GM23338 (cell line): ENCODE data around the gene RSPO3. TPM values are rescaled to one million over a fixed set of nuclear protein-coding genes. Genes with fewer than 3 reads are reported as not detected.

Experiments used
- ATAC-seq: fragments of 200-7000 bp; cut with Tn5 transposase; 3 replicates; pipeline ENCODE4 v1.9.1; 2020
- DNase-seq: peaks from one replicate; pipeline ENCODE4 v3.0.0-alpha.2; 2015; ENCODE audit warnings: low spot score
- H2AFZ ChIP-seq: fragments of 200-600 bp; sonication (generic); 2 replicates; pipeline ENCODE4 v1.8.0; 2016; ENCODE audit warnings: antibody characterized with exemption, mild to moderate bottlenecking, moderate library complexity
- H3F3A ChIP-seq: fragments of 200-600 bp; sonication (generic); replicated peaks from 2 replicates; pipeline ENCODE4 v1.8.0; 2017; ENCODE audit warnings: antibody characterized with exemption, mixed run types, low read depth
- H3K27ac ChIP-seq: fragments of 200-600 bp; sonication (generic); 2 replicates; pipeline ENCODE4 v1.6.1; 2016; ENCODE audit warnings: low read depth
- H3K27me3 ChIP-seq: fragments of 200-600 bp; sonication (generic); 2 replicates; pipeline ENCODE4 v1.8.0; 2016; ENCODE audit warnings: mild to moderate bottlenecking, mixed run types, moderate library complexity; ENCODE audit not compliant: insufficient read depth
- H3K36me3 ChIP-seq: fragments of 200-600 bp; sonication (generic); 2 replicates; pipeline ENCODE4 v1.8.0; 2016; ENCODE audit warnings: mild to moderate bottlenecking; ENCODE audit not compliant: insufficient read depth
- H3K4me1 ChIP-seq: fragments of 200-600 bp; sonication (generic); 2 replicates; pipeline ENCODE4 v1.8.0; 2016; ENCODE audit warnings: mild to moderate bottlenecking, moderate library complexity; ENCODE audit not compliant: insufficient read depth
- H3K4me2 ChIP-seq: fragments of 200-600 bp; sonication (generic); 2 replicates; pipeline ENCODE4 v1.7.1; 2017; ENCODE audit warnings: mixed run types
- H3K4me3 ChIP-seq: fragments of 200-600 bp; sonication (generic); 2 replicates; pipeline ENCODE4 v1.6.1; 2016; ENCODE audit warnings: mixed run types
- H3K79me2 ChIP-seq: fragments of 200-600 bp; sonication (generic); replicated peaks from 2 replicates; pipeline ENCODE4 v1.8.0; 2017; ENCODE audit warnings: mild to moderate bottlenecking; ENCODE audit not compliant: insufficient read depth
- H3K9me2 ChIP-seq: fragments of 200-600 bp; sonication (generic); 2 replicates; pipeline ENCODE4 v1.8.0; 2017; ENCODE audit not compliant: insufficient read depth
- H4K20me1 ChIP-seq: fragments of 200-600 bp; sonication (generic); replicated peaks from 2 replicates; pipeline ENCODE4 v1.8.0; 2017; ENCODE audit warnings: mild to moderate bottlenecking; ENCODE audit not compliant: insufficient read depth
- H3K27ac Mint-ChIP-seq: 2 replicates; pipeline ENCODE4 v1.8.0; 2020; ENCODE audit warnings: inconsistent platforms, mild to moderate bottlenecking, moderate library complexity, mixed read lengths
- H3K27me3 Mint-ChIP-seq: 3 replicates; pipeline ENCODE4 v1.8.0; 2022; ENCODE audit warnings: low read depth, mild to moderate bottlenecking, moderate library complexity, mixed read lengths, inconsistent platforms; ENCODE audit not compliant: insufficient read depth, poor library complexity
- H3K36me3 Mint-ChIP-seq: 3 replicates; pipeline ENCODE4 v1.8.0; 2021; ENCODE audit warnings: low read depth, mild to moderate bottlenecking, inconsistent platforms, moderate library complexity, mixed read lengths
- H3K4me1 Mint-ChIP-seq: 3 replicates; pipeline ENCODE4 v1.8.0; 2020; ENCODE audit warnings: mild to moderate bottlenecking, inconsistent platforms, mixed read lengths
- H3K4me3 Mint-ChIP-seq: 3 replicates; pipeline ENCODE4 v1.8.0; 2021; ENCODE audit warnings: moderate library complexity, mild to moderate bottlenecking, inconsistent platforms, mixed read lengths
- H3K9me3 Mint-ChIP-seq: 3 replicates; pipeline ENCODE4 v1.8.0; 2020; ENCODE audit warnings: moderate library complexity, mild to moderate bottlenecking, inconsistent platforms, mixed read lengths
- EZH2phosphoT487 ChIP-seq: fragments of 200-600 bp; sonication (generic); IDR thresholded peaks from one replicate; pipeline ENCODE4 v1.8.1; 2018; ENCODE audit warnings: antibody characterized with exemption; ENCODE audit not compliant: unreplicated experiment
- JUNB ChIP-seq: IDR thresholded peaks from one replicate; pipeline ENCODE4 v1.6.1; 2016; ENCODE audit warnings: antibody characterized with exemption; ENCODE audit not compliant: unreplicated experiment
- NANOG ChIP-seq: IDR thresholded peaks from 2 replicates; pipeline ENCODE4 v1.6.1; 2016; ENCODE audit warnings: antibody characterized with exemption, borderline replicate concordance
- POLR2AphosphoS5 ChIP-seq: IDR thresholded peaks from 2 replicates; pipeline ENCODE4 v1.6.1; 2016; ENCODE audit warnings: antibody characterized with exemption, low read depth
- STAT1 ChIP-seq: IDR thresholded peaks from one replicate; pipeline ENCODE4 v1.6.1; 2016; ENCODE audit warnings: antibody characterized with exemption; ENCODE audit not compliant: unreplicated experiment
- ZNF114 ChIP-seq: fragments of 250-450 bp; sonication (Bioruptor Pico); IDR thresholded peaks from 2 replicates; pipeline ENCODE4 v1.5.0; 2020; ENCODE audit warnings: mild to moderate bottlenecking, moderate library complexity
- ZNF331 ChIP-seq: fragments of 250-450 bp; sonication (Bioruptor Pico); IDR thresholded peaks from 2 replicates; pipeline ENCODE4 v1.5.0; 2020; ENCODE audit warnings: low read depth, mild to moderate bottlenecking, moderate library complexity
- polyA plus RNA-seq: library from polyadenylated mRNA; unstranded; fragments of >200 nt; fragmentation: Nextera tagmentation; extraction: Ambion mirVana; gene quantifications from 2 replicates; pipeline ENCODE4 v1.2.1, GENCODE V29; 2016
- total RNA-seq: library from RNA; depleted of rRNA; stranded (reverse); fragments of >200 nt; shearing (Covaris generic); gene quantifications from 2 replicates; pipeline ENCODE4 v1.2.3, GENCODE V29; 2014
- TF ChIP-seq, protein P1 (sequence below): IDR thresholded peaks from one replicate; pipeline ENCODE4 v1.6.1; 2018; ENCODE audit warnings: antibody characterized with exemption; ENCODE audit not compliant: unreplicated experiment
- TF ChIP-seq, protein P2 (sequence below), 2 experiments: fragments of 200-600 bp in 1 of 2; sonication (generic) in 1 of 2; conservative IDR thresholded peaks; 2 replicates each; pipeline versions ENCODE4 v1.5.1 to v1.6.1; 2016 to 2017; ENCODE audit warnings: antibody characterized with exemption in 2 of 2, low read depth in 2 of 2, mild to moderate bottlenecking in 2 of 2, moderate library complexity in 1 of 2
- TF ChIP-seq, protein P3 (sequence below): fragments of 250-450 bp; sonication (Bioruptor Pico); IDR thresholded peaks from 2 replicates; pipeline ENCODE4 v1.5.0; 2020; ENCODE audit warnings: mild to moderate bottlenecking, moderate library complexity

Gene RSPO3
- total and polyA plus RNA-seq, 2 experiments from 2014 or later = not detected

DNA sequence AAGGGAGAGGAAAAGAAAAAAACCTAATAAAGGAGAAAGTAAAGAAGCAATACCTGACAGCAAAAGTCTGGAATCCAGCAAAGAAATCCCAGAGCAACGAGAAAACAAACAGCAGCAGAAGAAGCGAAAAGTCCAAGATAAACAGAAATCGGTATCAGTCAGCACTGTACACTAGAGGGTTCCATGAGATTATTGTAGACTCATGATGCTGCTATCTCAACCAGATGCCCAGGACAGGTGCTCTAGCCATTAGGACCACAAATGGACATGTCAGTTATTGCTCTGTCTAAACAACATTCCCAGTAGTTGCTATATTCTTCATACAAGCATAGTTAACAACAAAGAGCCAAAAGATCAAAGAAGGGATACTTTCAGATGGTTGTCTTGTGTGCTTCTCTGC, 77.4 kb downstream of the RSPO3 start:
- Histone ChIP-seq H3K4me1 (no peaks in the 10 kb centered on the region), H3K36me3 (no peaks in the 10 kb centered on the region), H3K27me3 (no peaks in the 10 kb centered on the region), H3K4me3 (no peak overlapping the region), H3F3A (no peaks in the 10 kb centered on the region), H3K27ac (no peak overlapping the region), H3K9me2 (no peaks in the 10 kb centered on the region), H3K79me2 (no peaks in the 10 kb centered on the region), H4K20me1 (no peaks in the 10 kb centered on the region), H2AFZ (no peak overlapping the region), H3K4me2 (no peak overlapping the region)
- ATAC-seq (no peak), DNase-seq (no peak)
- Mint-ChIP-seq H3K9me3 (no peaks in the 10 kb centered on the region), H3K4me3 (no peak overlapping the region), H3K27me3 (no peaks in the 10 kb centered on the region), H3K36me3 (no peaks in the 10 kb centered on the region), H3K27ac (no peak overlapping the region), H3K4me1 (no peaks in the 10 kb centered on the region)
- TF ChIP-seq ZNF331 (CRISPR knock-in tag) (no peak), ZNF114 (CRISPR knock-in tag) (no peak)

DNA sequence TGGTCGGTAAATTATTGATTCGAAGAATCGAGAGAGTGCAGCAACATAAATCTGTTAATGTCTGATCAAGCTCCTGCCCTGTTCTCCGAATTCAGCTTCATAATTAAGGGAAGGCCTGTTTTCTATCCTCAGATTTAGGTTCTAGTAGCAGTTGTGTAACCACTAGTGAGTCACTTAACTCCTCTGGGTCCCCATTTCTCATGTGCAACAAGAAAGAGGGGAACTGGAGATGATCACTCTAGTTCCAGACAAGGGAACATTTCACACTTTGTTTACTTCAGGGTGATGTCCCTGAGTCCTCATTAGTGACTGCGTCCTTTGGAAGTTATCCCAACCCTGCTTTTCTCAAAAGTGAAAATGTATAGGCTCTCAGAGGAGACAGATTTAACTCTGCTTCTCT, 80.1 kb downstream of the RSPO3 start:
- Histone ChIP-seq H3F3A (no peaks in the 10 kb centered on the region), H2AFZ (no peak overlapping the region; the same call in 1 of the 2 replicates), H3K79me2 (no peaks in the 10 kb centered on the region), H3K4me2 (no peak overlapping the region), H4K20me1 (no peaks in the 10 kb centered on the region), H3K27ac (no peak overlapping the region), H3K4me3 (no peak overlapping the region), H3K36me3 (no peaks in the 10 kb centered on the region), H3K9me2 (no peaks in the 10 kb centered on the region), H3K4me1 (no peaks in the 10 kb centered on the region), H3K27me3 (no peaks in the 10 kb centered on the region)
- Mint-ChIP-seq H3K27ac (no peak overlapping the region), H3K9me3 (no peaks in the 10 kb centered on the region), H3K4me1 (no peaks in the 10 kb centered on the region), H3K36me3 (no peaks in the 10 kb centered on the region), H3K27me3 (no peaks in the 10 kb centered on the region), H3K4me3 (no peak overlapping the region)
- DNase-seq (no peak), ATAC-seq (no peak)
- TF ChIP-seq STAT1 (no peak), NANOG (no peak), ZNF114 (CRISPR knock-in tag) (no peak), EZH2phosphoT487 (no peak), POLR2AphosphoS5 (no peak), JUNB (no peak)
- TF ChIP-seq, protein P1, sequence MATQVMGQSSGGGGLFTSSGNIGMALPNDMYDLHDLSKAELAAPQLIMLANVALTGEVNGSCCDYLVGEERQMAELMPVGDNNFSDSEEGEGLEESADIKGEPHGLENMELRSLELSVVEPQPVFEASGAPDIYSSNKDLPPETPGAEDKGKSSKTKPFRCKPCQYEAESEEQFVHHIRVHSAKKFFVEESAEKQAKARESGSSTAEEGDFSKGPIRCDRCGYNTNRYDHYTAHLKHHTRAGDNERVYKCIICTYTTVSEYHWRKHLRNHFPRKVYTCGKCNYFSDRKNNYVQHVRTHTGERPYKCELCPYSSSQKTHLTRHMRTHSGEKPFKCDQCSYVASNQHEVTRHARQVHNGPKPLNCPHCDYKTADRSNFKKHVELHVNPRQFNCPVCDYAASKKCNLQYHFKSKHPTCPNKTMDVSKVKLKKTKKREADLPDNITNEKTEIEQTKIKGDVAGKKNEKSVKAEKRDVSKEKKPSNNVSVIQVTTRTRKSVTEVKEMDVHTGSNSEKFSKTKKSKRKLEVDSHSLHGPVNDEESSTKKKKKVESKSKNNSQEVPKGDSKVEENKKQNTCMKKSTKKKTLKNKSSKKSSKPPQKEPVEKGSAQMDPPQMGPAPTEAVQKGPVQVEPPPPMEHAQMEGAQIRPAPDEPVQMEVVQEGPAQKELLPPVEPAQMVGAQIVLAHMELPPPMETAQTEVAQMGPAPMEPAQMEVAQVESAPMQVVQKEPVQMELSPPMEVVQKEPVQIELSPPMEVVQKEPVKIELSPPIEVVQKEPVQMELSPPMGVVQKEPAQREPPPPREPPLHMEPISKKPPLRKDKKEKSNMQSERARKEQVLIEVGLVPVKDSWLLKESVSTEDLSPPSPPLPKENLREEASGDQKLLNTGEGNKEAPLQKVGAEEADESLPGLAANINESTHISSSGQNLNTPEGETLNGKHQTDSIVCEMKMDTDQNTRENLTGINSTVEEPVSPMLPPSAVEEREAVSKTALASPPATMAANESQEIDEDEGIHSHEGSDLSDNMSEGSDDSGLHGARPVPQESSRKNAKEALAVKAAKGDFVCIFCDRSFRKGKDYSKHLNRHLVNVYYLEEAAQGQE = no peak
- TF ChIP-seq, protein P2, sequence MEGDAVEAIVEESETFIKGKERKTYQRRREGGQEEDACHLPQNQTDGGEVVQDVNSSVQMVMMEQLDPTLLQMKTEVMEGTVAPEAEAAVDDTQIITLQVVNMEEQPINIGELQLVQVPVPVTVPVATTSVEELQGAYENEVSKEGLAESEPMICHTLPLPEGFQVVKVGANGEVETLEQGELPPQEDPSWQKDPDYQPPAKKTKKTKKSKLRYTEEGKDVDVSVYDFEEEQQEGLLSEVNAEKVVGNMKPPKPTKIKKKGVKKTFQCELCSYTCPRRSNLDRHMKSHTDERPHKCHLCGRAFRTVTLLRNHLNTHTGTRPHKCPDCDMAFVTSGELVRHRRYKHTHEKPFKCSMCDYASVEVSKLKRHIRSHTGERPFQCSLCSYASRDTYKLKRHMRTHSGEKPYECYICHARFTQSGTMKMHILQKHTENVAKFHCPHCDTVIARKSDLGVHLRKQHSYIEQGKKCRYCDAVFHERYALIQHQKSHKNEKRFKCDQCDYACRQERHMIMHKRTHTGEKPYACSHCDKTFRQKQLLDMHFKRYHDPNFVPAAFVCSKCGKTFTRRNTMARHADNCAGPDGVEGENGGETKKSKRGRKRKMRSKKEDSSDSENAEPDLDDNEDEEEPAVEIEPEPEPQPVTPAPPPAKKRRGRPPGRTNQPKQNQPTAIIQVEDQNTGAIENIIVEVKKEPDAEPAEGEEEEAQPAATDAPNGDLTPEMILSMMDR (conservative IDR thresholded peaks at IDR 0.05; ENCODE audit: low read depth in 2 of 2) = no peak
- TF ChIP-seq, protein P3, sequence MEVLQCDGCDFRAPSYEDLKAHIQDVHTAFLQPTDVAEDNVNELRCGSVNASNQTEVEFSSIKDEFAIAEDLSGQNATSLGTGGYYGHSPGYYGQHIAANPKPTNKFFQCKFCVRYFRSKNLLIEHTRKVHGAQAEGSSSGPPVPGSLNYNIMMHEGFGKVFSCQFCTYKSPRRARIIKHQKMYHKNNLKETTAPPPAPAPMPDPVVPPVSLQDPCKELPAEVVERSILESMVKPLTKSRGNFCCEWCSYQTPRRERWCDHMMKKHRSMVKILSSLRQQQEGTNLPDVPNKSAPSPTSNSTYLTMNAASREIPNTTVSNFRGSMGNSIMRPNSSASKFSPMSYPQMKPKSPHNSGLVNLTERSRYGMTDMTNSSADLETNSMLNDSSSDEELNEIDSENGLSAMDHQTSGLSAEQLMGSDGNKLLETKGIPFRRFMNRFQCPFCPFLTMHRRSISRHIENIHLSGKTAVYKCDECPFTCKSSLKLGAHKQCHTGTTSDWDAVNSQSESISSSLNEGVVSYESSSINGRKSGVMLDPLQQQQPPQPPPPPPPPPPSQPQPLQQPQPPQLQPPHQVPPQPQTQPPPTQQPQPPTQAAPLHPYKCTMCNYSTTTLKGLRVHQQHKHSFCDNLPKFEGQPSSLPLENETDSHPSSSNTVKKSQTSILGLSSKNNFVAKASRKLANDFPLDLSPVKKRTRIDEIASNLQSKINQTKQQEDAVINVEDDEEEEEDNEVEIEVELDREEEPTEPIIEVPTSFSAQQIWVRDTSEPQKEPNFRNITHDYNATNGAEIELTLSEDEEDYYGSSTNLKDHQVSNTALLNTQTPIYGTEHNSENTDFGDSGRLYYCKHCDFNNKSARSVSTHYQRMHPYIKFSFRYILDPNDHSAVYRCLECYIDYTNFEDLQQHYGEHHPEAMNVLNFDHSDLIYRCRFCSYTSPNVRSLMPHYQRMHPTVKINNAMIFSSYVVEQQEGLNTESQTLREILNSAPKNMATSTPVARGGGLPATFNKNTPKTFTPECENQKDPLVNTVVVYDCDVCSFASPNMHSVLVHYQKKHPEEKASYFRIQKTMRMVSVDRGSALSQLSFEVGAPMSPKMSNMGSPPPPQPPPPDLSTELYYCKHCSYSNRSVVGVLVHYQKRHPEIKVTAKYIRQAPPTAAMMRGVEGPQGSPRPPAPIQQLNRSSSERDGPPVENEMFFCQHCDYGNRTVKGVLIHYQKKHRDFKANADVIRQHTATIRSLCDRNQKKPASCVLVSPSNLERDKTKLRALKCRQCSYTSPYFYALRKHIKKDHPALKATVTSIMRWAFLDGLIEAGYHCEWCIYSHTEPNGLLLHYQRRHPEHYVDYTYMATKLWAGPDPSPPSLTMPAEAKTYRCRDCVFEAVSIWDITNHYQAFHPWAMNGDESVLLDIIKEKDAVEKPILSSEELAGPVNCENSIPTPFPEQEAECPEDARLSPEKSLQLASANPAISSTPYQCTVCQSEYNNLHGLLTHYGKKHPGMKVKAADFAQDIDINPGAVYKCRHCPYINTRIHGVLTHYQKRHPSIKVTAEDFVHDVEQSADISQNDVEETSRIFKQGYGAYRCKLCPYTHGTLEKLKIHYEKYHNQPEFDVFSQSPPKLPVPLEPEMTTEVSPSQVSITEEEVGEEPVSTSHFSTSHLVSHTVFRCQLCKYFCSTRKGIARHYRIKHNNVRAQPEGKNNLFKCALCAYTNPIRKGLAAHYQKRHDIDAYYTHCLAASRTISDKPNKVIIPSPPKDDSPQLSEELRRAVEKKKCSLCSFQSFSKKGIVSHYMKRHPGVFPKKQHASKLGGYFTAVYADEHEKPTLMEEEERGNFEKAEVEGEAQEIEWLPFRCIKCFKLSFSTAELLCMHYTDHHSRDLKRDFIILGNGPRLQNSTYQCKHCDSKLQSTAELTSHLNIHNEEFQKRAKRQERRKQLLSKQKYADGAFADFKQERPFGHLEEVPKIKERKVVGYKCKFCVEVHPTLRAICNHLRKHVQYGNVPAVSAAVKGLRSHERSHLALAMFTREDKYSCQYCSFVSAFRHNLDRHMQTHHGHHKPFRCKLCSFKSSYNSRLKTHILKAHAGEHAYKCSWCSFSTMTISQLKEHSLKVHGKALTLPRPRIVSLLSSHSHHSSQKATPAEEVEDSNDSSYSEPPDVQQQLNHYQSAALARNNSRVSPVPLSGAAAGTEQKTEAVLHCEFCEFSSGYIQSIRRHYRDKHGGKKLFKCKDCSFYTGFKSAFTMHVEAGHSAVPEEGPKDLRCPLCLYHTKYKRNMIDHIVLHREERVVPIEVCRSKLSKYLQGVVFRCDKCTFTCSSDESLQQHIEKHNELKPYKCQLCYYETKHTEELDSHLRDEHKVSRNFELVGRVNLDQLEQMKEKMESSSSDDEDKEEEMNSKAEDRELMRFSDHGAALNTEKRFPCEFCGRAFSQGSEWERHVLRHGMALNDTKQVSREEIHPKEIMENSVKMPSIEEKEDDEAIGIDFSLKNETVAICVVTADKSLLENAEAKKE (CRISPR knock-in tag) = no peak
